ENCODE measurements around the gene PSKH1.

GRCh38 chr16:67943619-67944504 lies 50.8 kb downstream of the PSKH1 start, which contains the start of gene LCAT:
- TF ChIP-seq EZH2phosphoT487 (IDR thresholded peaks at IDR 0.05; ENCODE audit: insufficient read depth, low read depth) (no peak), EZH2 (IDR thresholded peaks at IDR 0.05; ENCODE audit: insufficient read depth, poor library complexity, severe bottlenecking) (no peak)
